NCI-H82 (cell line): ENCODE measurements around the gene WDR18.

Experiments used
- DNase-seq: peaks from one replicate; lab custom pipeline; 2025; lab: John Stamatoyannopoulos, UW

Gene WDR18

GRCh38 chr19:1008268-1009040 lies 24.3 kb downstream of the WDR18 start:
- no peak for DNase-seq

DNA sequence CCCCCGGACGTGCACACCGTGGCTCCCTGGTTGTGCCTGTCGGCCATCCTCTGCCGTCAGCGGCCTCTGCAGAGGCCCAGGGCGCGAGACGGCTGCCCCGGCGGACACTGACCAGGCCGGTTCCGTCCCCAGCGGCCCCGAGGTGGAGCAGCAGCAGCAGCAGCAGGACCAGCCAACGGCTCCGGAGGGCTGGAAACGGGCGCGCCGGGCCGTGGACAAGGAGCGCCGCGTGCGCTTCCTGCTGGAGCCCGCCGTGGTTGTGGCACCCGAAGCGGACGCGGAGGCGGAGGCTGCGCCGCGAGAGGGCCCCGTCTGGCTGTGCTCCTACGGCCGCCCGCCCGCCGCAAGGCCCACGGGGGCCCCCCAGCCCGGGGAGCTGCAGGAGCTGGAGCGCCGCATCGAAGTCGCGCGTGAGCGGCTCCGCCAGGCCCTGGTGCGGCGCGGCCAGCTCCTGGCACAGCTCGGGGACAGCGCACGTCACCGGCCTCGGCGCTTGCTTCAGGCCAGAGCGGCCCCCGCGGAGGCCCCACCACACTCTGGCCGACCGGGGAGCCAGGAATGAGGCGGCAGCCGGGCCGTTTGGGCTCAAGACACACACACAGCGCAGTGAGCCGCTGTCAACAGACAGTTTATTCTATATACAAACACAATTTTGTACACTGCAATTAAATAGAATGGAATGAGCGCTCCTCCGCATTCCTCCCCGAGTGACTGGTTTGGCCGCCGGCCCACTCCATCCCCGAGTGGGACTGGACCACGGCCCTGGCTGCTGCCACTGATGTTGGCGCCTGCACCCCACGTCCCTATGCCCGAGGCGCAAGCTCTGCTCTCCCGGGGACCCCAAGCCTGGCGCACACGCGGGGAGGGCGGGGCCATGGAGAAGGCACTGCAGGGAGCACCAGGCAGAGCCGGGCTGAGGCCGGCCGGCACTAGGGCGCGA lies 25.2 kb downstream of the WDR18 start:
- no peak for DNase-seq

GRCh38 chr19:1009981-1010538 lies 25.9 kb downstream of the WDR18 start:
- DNase-seq = no peak

- DNase-seq = no peak
These were observed 26.7 kb downstream of the WDR18 start for GRCh38 chr19:1010586-1011510.

GRCh38 chr19:1011831-1012333 lies 27.7 kb downstream of the WDR18 start:
- no peak for DNase-seq

DNA sequence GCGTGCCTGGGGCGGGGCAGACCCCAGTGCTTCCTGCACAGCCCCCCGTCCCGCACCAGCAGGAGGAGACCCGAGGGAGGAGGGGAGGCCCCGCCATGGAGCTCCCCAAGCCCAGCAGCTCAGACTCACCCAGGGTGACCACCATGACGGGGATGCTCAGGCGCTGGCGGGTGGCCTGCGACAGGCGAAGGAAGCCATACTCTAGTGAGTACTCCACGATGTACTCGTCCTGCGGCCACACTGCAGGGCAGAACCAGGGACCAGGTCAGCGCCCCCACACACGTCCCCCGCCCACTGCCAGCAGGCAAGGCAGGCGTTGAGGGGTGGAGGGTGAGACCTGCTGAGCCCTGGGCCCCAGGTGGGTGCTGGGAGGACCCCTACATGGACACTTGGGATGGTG lies 28.2 kb downstream of the WDR18 start:
- DNase-seq = no peak

- no peak for DNase-seq
These were observed 29.1 kb downstream of the WDR18 start for GRCh38 chr19:1013218-1013617.

DNA sequence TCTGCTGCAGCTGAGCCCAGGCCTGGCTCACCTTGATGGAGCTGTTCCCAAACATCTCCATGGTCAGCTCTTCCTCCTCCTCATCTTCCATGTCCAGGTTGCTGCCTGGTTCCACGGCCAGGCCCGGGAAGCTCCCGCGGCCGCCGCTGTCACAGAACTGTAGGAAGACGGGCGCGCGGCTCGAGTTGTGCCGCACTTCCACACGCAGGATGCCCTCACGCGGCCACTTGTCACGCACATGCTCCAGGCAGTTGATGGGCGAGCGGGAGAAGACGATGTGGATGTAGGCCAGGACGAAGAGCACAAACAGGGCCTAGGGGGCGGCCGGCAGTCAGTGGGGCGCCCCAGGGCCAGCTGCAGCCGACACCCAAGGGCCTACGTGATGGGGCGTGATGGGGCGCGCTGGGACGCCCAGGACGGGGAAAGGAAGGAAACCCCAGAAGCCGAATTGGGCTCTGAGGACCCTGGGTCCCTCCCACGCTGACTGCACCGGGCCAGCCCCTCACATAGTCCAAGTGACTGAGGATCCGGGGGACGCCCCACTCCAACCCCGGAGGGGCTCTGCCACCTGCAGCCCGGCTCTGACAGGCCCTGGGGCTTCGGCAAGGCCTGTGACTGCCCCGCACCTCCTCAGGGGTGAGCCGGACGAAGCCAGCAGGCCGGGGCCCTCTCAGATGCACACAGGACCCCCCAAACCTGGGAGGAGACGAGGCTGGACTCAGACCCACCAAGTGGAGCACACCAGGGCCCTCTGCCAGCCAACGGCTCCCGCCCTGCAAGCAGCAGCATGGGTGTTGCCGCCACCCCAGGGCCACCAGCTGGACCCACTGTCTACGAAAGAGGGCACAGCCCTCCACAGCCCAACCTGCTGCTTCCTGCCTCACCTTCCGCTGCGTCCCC lies 30.3 kb downstream of the WDR18 start:
- no peak for DNase-seq

DNA sequence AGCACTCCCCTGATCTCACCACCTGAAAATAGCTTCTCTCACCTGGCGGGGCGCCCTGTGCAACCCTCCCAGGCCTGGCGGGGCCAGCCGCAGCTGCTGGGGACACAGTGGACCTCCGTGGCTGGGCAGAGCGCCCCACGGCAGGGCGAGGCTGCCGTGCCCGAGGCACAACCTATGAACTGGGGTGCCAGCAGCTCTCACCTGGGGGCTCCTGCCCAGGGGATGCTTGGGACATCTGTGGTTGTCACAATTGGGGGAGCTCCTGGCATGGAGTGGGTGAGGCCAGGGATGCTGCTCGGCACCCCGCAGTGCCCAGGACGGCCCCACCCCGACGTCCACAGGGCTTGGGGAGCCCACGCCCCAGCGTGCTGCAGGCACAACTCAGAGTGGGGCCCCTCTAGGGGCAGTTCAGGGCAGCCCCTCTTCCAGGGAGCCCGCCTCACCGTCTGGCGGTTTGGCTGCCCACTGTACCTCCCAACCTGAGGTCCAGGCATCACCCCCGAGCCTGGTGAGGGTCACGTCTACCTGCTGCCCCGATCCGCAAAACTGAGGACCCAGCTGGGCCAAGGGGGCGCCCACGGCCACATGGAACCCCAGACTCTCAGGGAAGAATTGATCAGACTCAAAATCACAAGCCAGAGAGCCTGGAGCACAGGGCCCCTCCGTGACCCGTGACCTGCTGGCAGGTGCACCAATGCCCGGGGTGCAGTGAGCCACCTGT lies 31.1 kb downstream of the WDR18 start:
- DNase-seq = no peak

DNA sequence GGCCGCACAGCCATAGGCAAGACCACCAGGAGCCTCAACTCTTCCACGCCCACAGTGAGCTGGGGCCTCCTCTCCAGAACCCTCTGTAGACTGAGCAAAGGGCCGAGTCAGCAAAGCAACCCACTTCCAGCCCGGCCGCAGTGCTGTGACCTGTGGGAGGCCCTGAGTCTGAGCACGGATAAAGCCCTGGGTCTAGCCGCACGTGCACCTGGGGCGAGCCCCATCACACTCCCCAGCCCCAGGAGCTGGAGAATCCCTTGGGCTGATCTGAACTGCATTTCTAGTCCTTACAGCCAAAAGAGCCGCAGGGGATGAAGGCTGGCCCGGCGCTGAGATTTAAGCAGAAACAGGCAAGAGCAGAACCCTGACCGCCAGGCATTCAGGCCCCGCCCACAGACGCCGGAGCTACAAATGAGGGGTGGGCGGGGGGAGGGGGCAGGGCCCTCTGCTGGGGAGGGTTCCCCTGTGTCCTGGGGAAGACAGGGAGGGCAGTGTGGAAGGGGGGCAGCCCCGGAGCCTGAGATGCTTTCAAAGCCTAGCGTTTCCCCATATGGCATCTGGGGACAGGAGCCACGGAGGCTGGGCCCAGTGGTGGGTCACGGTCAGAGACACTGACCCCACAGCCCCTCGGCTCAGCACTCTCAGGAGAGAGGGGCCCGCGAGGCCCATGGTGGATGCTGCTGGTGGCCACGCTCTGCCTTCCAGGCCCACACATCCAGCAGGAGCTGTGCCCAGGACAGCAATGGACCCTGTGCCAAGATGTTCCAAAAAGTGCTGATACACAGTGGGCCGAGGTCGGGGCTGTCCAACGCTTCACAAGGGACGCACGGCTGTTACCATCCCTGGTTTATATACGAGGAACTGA lies 31.9 kb downstream of the WDR18 start:
- no peak for DNase-seq

- no peak for DNase-seq
These were observed 32.5 kb downstream of the WDR18 start for GRCh38 chr19:1016647-1017114.

GRCh38 chr19:1017115-1017905 lies 33.2 kb downstream of the WDR18 start:
- no peak for DNase-seq

GRCh38 chr19:1017906-1018305 lies 33.8 kb downstream of the WDR18 start:
- no peak for DNase-seq

DNA sequence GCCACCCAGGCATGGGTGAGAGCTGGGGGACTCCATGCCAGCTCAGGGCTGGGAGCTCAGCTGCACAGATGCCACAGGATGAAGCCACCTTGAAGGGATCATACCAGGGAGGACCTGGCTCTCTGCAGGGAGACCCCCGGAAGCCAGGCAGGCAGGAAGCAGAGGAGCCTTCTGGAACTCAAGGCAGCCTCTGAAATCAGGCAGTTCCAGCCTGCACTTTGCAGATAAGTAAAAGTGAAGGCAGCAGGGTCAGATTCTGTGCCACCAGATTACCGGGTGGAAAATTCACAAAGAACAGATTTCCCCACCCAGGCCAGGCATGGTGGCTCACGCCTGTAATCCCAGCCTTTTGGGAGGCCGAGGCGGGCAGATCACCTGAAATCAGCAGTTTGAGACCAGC lies 34.2 kb downstream of the WDR18 start:
- no peak for DNase-seq

DNA sequence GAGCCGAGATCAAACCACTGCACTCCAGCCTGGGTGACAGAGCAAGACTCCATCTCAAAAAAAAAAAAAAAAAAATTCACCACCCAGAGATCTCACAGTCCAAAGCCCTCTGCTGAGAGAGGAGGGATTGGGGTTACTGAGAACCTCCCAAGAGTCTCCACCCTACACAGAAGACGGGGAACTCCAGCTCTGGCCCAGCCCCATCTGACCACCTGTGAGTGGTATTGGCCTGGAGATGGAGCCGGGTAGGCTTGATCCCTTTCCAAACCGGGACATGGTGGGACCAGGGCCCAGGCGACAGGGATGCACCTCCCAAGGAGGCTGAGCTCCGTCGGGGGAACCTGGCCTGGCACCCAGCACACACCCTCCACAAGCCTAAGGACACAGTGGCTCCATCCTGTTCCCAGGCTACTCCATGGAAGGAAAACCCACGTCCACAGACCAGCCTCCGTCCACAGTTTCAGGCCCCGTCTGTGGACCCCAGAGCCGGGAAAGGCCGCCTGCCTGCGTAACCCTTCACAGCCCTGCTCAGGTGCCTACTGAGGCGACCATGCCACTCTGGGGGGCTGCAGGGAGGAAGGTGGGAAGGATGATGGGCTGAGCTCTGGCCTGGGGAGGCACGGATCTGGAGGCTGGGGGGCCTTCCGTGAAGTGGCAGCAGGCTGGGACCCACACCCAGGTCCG lies 34.9 kb downstream of the WDR18 start:
- DNase-seq = no peak

GRCh38 chr19:1019616-1019961 lies 35.4 kb downstream of the WDR18 start:
- no peak for DNase-seq
